GDM1 (cell line): ENCODE measurements around the gene RHOBTB1.

Experiments
- DNase-seq: peaks from one replicate; lab custom pipeline; 2025; lab: John Stamatoyannopoulos, UW

Gene RHOBTB1

DNA sequence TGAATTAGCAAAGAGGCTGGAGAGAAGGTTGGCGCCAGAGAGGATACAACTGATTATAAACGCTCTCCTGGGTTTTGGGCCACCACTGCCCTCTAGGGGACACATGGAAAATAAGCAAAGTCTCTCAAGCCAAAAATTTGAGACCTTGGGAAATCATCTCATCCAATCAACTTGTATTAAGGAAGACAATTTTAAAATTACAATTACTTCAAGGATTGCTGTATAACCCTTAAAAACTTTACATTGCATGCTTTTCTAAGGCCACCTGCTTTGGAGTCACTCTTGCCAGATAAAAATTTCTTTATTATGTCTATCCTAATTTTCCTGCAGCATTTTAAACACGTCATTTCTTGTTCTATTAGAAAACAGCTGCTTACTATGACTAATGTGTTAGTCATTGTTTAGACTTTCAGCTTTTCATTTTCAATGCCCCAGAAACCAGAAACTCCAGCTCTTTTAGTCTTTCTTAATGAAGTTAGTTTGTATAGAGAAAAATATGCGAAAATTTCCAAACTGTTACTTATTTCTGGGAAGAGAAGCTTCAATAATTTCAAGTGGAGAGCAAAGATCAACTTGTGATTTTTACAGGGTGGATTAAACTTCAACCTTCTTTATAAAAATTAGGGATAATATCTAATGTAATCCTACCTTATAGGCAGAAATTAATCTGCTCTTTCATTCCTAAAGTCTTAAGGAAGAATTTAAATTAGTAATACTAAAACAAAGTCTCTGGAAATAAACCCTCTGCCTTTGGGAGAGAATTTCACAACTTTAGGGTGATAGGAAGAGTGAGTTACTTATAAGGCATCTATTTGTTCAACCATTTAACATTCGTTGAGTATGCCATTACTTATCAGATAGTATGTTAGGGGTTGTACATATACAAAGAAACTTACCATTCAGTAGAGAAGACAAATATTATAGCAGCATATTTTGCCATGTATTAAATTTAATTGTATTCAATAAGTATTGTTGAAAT lies 20.6 kb upstream of the RHOBTB1 start:
- peak; percentile 23 for DNase-seq

DNA sequence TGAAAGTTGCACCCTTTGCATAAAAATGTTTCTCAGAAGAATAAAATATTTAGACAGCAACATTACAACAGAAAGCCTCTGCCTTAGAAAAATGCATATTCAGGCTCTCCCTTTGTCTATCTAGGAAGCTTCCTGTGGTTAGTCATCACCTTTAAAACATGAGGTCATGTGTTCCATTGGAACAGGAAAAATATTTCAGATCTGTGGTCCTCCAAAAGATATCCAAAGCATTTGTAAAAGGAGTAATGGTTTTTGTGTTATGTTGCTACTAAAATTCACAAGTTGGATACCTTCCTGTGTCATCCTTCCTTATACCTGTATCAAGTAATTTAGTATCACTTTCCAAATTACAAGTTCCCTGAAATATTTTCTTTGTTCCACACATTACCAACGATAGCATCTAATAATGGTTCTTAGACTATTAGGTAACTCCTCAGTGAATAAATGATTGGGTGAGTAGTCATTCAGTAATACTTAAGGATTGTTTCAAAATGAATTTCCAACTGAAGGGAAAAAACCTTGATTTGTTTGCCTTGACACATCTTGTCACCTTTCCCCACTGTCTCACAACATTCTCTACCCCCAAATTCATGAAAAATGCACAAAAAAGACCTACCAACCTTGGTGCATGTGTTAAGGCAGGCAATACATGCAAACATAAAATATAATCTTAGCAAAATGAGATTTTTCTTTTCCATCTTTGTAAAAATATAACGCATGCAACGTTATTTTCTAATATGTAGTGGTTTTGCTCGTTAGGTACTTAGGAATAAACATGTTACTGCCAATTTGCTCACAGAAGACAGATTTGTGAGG lies 19.7 kb upstream of the RHOBTB1 start:
- no peak for DNase-seq

DNA sequence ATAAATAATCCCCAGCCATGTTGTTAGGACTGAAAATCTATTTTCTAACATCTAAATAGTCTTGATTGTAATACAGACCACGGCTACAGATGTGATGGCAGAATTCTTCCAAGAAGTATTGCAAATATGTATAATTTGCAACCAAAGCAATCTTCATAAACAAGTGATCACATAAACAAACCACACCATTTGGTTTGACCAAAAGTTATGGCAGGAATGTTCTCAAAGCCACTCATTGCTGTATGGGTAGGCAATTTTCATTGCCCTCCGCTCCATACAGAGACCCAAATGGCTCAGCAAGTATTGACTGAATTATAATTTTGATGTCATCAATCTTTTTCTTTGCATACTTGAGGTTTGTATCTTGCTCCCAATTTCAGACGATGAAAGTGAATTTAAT lies 19.0 kb upstream of the RHOBTB1 start:
- no peak for DNase-seq

DNA sequence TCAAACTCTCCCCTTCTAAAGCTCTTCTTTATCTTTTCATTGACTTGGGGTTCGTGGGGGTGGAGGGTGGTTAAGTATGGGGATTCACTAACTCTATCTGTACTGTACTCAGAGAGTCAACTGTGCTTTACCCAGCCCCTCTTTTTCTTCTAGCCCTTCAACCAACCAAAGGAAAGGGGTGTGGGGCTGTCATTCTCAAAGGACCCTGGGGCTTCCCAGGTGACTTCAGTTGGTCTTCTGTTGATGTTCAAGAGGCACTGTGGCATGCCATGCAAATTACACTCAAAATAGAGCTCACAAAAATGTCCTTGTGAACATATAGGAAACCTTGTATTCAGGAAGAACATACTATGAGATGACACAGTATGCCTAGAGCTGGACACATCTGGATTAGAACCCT lies 16.9 kb upstream of the RHOBTB1 start:
- no peak for DNase-seq

DNA sequence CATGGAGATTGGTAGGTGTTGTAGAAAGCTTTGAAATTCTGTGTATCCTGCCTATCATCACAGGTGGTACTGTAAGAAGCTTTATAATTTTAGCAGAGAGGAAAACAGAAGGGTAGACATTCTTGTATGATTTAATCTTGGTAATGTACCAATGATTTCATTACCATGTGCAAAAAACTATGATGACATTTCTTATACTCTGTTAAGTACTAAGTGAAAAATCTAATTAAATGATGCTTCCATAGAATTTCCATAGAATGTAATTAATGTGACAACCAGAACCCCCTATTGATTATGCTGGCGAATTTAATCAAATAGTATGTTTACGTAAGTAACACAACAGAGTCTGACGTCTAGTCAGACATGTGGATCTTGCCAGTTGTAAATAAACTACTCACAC lies 16.0 kb upstream of the RHOBTB1 start:
- no peak for DNase-seq

DNA sequence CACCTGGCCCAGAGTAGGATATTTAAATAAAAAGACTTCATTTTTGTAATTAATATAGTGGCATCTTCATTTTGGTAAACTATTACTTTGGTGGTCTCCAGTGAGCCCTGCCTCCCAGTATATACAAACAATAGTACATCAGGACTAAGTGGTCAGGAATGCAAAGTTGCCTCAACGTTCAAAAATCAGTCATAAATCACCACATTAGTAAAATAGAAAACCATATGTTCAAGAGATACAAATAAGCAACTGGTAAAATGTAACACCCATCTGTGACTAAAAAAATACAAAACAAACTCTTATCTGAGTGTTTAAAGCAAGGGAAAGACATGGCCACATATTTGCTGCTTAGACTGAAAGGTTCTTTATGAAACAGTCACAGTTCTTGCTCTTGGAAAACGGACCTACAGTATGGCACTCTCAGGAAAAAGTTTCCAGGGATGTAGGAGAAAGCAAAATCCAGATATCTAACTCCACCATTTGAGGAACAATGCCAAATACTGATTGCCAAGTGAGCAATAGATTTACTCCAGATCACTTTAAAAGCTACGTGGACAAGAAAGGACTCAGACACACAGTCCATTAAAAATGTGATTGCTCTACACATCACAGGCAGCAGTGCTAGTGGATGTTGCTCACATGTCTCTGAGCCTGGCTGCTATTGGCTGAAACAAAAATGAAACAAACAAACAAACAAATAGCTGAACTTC lies 15.1 kb upstream of the RHOBTB1 start:
- DNase-seq, result no peak

DNA sequence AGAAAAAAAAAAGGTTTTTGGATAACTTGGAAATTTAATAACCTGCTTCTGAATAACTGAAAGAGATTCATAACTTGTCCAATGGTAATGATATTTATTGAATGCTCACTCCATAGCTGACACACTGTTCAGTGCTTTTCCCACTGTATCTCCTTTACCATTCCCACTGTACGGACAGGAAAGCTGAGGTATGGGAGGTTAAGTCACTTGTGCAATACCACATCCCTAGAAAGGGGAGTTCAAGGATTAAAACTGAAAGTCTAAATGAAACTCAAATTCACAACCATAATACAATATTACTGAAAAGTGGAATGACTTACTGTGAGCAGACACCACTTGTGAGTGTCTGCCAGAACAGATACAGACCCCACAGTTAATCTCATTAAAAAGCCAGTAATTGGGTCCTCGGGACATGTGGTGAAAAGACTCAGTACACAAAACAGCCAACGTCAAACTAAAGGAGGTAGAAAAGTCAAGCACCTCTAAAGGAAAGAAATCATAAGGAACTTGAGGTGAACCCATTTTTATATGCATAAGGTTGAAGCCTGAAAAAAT lies 13.8 kb upstream of the RHOBTB1 start:
- DNase-seq, result no peak

DNA sequence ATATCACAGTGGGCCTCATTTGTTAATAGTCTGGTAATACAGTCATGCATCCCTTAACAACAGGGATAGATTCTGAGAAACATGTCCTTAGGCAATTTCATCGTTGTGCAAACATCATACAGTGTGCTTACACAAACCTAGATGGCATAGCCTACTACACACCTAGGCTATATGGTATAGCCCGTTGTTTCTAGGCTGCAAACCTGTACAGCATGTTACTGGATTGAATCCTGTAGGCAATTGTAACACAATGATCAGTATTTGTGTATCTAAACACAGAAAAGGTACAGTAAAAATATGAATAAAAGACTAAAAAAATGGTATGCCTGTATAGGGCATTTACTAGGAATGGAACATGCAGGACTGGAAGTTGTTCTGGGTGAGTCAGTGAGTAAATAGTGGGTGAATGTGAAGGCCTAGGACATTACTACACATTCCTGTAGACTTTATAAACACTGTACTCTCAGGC lies 12.0 kb upstream of the RHOBTB1 start:
- no peak for DNase-seq

DNA sequence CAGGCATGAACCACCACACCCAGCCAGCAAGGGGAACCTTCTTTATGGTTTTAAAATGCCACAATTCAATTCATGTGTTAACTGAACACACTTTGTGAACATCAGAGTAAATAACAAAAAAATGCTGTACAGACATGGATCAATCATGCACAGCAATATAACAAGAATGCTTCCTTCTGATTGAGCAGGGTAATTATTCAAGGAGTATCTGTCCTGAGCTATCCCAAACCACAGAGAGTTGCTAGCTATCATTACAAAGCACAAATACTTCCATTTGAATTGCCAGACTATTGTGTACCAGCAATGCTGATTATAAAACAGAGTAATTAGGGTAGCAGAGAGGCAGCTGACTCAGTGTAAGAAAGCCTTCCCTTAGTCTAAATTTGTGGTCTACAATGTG lies 11.3 kb upstream of the RHOBTB1 start:
- no peak for DNase-seq

DNA sequence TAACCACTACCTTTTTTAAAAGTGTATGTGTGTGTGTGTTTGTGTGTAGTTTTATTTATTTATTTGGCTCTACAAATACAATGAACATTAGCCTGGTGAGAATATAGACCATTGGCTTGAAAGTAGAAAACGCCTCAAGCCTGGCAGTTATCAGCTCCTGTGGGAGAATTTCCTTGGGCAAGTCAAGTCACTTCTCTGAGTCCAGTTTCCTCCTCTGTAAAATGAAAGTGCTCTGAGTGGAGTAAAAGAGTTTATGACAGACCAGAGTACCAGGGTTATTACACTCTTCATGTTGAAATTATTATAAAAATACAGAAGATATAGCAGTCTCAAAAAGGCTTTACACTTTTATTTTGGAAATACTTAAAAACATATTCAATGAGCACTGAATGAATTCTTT lies 10.1 kb upstream of the RHOBTB1 start:
- no peak for DNase-seq

DNA sequence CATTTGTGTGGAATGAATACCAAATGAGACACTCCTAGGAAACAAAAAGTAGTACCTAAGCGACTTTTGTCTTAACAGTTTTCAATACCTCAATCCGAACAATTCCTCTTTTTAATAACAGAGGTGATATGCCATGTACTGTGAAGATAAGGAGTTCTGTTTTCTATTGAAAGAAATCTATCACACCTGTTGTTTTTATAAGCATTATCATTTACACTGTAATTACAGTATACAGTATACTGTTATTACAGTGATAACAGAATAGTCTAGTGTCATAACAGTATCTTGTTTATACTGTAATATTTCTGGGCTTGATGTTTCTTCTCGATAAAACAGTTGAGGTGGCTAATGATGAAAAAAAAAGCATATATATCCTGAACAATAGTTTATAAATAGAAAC lies 9.4 kb upstream of the RHOBTB1 start:
- no peak for DNase-seq

DNA sequence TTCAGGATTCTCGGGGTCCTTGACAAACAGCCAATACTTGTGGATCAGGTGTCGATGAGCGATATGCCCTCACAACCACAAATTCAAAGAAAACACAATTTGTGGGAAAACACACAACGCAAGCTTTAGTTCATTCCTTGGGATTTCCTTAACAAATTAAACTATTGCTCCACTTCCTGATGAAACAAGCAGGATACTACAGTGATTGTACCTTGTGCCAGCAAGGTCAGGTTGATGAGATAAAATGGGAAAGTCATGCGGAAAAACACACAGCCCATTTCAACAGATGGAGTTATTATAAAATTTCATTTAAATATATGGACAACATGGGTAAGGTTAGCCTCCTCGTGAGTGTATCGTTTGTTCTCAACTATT lies 8.8 kb upstream of the RHOBTB1 start:
- DNase-seq, result no peak

DNA sequence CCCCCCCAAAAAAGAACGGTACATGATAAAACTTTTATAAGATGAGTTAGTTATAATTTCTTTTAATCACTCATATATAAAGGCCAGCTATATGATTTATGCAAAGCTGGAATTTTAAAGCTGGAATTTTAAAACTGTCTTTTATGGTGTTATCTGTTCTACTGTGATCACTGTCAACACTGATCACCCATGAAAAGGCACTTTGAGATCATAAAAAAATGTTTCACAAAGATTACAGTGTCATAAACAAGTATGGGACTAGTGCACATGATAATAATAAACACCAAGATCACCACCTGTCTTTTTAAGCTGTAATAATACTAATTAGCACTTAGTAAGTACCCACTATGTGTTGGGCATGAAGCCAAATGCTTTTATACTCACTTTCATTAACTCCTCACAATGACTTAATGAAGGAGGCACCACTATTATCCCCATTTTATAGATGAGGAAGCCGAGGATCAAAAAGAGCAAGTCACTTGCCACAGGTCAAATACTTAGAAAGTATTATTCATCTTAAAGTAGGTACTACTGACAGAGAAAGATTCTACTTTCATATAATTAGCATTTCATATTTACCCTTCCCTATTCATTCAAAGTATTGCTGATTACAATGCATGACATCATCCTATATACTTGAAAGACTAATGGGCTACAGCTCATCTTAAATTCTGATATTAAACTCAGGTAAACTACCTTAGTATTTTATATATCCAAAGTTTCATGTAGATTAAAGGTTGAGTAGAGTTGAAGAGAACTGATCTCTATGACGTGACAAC lies 8.3 kb upstream of the RHOBTB1 start:
- DNase-seq, result no peak

DNA sequence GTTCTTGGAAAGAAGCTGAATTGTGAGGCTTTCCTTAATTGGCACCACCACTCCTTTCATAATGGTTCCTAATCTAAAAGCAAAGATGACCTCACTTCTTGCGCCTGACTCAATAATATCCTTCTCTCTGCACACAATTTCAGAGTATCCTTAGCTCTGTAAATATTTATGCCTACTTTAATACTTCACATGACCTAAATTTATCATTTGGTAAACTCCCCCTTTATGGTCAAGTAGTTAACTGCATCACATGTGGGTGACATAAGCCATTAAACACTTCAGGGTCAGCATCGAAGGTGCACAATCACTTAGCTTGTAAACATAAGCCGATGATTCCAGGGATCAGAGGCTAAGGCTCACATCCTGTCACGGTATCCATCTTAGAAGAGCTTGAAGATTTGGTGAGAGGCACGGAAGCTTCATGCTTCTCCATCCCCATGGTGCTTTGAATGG lies 7.3 kb upstream of the RHOBTB1 start:
- DNase-seq, result no peak

DNA sequence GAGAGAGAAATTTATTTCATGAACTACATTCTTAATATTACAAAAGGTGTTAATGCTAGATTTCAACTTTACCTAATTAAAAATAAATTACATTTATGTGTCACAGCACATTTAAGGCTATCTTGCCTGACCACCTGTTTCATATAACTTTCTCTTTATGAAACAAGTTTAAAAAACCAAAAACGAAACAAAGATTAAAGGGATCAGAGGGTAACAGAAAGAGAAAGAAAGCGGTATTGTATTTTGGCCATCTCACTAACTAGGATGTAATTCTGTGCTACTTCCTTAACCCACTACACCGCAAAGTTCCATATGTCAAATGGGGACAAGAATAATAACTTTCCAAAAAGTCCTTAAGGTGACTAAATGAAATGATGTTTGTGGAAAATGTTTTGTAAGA lies 6.3 kb upstream of the RHOBTB1 start:
- no peak for DNase-seq

DNA sequence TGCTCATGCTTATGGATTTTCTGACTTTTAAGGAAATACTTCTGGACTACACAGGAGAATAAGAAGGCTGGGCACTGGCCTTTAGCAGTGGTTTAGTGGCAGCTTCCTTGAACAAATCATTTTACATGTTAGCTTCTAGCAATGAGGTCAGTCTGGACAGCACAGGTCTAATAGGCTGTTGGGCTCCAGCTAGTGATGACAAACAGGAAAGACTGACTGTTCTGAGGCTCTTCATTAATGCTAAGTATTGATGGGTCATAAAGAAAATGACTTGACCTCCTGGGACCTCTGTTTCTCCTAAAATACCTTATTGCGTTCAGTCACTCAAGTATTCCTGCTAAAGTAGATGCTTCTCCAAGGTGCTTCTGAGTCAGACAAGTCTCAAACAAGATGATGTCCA lies 4.9 kb upstream of the RHOBTB1 start:
- DNase-seq, result no peak

DNA sequence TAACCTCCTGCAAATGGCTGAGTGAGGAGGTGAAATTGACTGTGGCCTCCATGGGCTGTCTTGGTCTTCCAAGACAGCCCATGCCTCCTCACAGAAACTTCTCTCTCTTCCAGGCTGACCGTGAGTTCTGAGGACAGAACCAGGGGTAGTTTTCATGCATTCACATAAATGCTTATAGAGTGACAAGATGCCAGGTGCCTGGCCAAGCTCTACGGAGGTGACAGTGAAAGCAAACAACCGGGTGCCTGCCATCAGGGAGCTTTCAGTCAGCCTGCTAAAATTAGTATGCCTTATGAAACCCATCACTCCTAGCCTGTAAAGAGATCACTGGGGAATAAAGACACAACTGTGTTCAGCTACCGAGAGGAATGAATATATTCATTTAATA lies 919 bp upstream of the RHOBTB1 start:
- no peak for DNase-seq

DNA sequence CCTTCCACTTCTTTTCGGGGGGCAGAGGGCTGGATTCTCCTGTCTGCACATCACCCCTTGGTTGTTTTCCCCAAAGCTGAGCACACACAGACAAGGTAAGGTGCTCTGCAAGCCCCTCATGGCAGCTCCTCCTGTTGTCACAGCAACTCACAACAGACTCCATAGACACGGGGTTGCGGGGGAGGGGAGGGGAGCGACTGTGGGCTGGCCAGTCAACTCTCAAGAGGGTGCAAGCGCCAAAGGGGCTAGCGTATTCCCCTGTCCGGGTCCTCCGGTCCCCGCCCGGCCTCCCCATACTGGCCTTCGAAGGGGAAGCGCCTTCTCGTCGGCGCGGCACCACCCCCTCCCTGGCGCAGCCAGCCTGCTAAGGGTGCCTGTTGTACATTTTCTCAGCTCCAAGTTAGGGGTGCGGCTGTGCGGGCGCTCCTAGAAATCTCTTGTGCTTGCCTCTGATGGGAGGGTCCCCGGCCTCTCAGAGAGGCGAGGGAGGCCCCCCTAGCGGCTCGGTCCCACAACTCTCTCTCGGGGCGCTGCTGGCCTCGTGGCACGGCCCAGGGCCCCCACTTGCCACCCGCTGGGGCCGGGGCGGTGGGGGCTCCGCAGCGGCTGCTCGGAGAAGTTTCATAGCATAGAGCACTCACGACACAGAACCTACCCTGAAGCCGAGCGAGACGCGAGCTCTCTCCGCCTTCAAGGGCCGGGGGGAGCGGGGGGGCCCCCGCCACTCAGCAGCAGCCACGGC lies 498 bp downstream of the RHOBTB1 start:
- DNase-seq, result no peak

DNA sequence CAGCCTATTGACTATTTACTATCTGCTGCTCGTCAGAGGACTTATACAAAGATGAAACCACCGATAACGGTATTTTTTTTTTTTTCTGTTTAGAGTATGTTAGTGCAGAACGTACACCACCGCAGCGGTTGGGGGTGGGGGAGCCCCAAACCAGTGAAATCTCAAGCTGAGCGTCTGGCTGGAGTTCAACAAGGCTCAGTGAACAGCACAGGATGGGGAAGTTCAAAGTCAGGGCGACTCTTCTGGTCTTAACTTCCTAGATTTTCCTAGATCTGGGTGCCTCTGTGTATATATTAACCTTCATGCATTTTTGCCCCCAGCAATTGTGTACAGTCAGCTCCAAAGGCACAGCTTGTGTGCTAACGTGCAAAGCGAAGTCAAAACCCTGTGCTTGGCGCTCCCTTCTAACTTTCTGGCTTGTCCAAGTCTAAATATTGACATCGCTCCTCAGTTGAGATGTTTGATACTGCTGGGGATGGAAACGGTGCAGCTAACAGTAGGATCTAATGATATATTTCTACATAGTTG lies 1.1 kb downstream of the RHOBTB1 start:
- DNase-seq, result no peak

DNA sequence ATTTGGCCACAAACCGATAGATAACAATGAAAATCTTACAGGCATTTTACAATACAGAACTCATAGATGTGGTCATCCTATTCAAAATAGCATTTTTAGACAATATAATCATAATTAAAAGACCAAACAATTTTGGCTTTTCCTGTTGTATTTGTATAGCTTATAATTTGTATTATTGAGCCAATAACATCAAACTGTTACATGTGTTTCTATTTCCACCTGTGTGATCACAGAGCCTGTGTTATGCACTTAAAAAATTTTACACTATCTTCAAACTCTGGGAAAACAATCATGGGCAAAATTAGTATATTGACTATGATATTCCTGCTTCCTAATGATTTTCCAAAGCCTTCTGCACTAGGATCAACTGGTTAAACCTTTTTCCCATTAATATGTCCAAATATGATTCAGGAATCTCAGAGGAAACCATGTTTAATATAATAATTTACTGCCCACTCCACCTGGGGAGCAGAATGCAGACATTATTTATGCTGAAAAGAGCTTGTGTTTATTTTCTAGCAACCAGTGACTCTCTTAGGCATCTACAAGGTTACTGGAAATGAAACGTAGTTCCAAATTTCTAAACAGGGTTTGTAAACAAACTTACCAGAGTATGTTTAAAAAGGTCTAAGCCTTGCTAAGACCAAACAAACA lies 1.7 kb downstream of the RHOBTB1 start:
- DNase-seq, result no peak
